Stimulated activated memory B cell treated with anti-CD40 and anti-IgM and Interleukin-4, amounts not matched to agents 10 μg/mL and 1 μg/mL and 100 μg/mL, for 72 hours (primary cell): ENCODE data around the gene CYP19A1.
"Not testable (repeated sequence)": the region's sequence is repeated elsewhere in the genome, so short reads cannot be mapped to it uniquely, and the experiment has no call there.

Experiments used
- ATAC-seq: fragments of 150-1000 bp; cut with Tn5 transposase; 2 replicates; pipeline ENCODE4 v1.10.0; 2021
- H3K27ac Mint-ChIP-seq: one replicate; pipeline ENCODE4 v1.8.0; 2022; ENCODE audit warnings: mild to moderate bottlenecking, mixed read lengths
- H3K27me3 Mint-ChIP-seq: one replicate; pipeline ENCODE4 v1.8.0; 2022; ENCODE audit warnings: mixed read lengths
- H3K36me3 Mint-ChIP-seq: one replicate; pipeline ENCODE4 v1.8.0; 2022; ENCODE audit warnings: mixed read lengths
- H3K4me1 Mint-ChIP-seq: one replicate; pipeline ENCODE4 v1.8.0; 2022; ENCODE audit warnings: mixed read lengths
- H3K4me3 Mint-ChIP-seq: one replicate; pipeline ENCODE4 v1.8.0; 2022; ENCODE audit warnings: mild to moderate bottlenecking, moderate library complexity, mixed read lengths
- H3K9me3 Mint-ChIP-seq: one replicate; pipeline ENCODE4 v1.8.0; 2022; ENCODE audit warnings: mixed read lengths

Gene CYP19A1

DNA sequence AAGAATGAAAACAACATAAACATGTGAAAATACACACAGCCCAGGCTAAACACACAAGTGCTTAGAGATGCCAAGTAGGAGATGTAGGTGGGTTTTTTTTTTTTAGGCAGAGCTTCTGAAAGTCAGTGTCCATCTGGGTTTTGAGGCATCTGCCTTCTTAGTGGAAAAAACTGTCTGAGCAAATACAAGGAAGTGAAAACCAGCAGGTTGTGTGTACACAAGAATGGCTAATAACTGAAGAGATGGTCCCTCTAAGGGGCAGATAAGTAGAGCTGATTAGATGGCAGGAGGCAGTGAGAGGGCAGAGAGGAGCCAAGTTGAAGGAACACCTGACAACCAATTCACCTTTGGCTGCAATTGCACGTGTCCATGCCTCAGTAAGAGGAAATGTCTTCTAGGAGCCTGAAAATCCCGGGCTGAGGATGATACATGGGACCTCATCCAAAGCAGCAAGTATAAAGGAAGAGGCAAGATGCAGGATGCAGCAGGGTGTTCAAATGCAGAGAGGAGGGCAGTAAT lies 34.9 kb downstream of the CYP19A1 start:
- no peak overlapping the region for H3K27ac Mint-ChIP-seq
- no peaks in the 10 kb centered on the region for H3K9me3 Mint-ChIP-seq
- ATAC-seq, result peak; percentile 68
- peaks cover 11% of the 10 kb centered on the region for H3K4me1 Mint-ChIP-seq
- no peaks in the 10 kb centered on the region for H3K27me3 Mint-ChIP-seq
- H3K4me3 Mint-ChIP-seq, result no peak overlapping the region
- no peaks in the 10 kb centered on the region for H3K36me3 Mint-ChIP-seq

DNA sequence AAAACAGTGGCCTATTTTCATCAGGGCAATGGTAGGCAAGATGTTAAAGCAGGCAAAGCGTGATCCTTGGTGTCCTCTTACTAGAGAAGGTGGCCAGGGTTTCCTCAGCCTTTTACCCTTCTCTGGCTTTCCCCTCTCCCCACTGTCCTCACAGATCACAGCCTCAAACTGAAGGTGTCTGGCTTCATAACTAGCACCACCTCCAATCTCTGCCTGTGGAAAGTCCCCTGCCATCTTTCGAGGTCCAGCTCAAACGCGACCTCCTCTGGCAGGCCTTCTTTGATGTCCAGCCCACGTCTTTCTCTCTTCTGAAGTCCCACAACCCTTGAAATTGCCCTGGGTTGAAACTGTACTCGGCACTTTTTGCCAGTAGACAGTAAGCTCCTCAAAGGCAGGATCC lies 35.9 kb downstream of the CYP19A1 start:
- Mint-ChIP-seq H3K27me3 (no peaks in the 10 kb centered on the region), H3K36me3 (no peaks in the 10 kb centered on the region), H3K27ac (no peak overlapping the region), H3K4me3 (no peak overlapping the region), H3K4me1 (peaks cover 11% of the 10 kb centered on the region), H3K9me3 (no peaks in the 10 kb centered on the region)
- ATAC-seq, result no peak

DNA sequence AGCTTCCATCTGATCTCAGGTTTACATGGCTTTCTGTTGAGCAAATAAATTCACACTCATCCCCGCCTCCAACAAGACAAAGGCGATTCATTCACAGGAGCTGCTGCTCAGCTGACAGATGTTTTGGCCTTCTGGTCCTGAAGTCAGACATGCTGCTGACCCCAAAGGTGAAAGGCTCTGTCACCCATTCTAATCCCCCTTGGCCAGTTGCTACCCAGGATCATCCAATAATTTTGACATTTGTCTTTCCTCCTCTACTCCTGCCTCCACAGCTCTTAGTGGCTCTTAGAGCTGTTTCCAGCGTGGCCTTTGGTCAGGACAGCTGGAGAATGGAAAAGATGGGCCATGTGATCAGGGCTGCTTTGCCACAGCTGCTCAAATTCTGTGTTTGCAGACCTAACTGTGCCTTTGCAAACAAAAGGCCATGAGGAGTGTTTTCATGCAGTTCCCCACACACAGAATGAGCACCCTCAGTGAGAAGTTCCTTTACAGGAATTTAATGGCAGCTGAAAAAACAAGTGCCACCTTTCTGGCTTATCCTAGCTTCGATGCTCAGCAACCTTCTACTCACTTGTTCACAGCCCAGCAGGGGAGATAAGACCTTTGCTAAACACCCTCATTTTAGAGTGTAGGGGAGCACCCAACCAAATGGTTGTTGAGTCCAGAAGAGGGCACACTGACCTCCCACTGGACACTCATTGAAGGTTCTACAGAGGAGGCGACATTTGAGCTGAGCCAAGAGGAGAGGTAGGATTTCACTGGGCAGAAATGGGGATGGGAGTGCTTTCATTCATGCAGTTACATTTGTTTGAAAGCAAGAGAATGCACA lies 39.0 kb downstream of the CYP19A1 start:
- no peak for ATAC-seq
- no peak overlapping the region for H3K27ac Mint-ChIP-seq
- peaks cover 11% of the 10 kb centered on the region for H3K4me1 Mint-ChIP-seq
- no peak overlapping the region for H3K4me3 Mint-ChIP-seq
- H3K27me3 Mint-ChIP-seq, result peaks cover 11% of the 10 kb centered on the region
- H3K36me3 Mint-ChIP-seq, result no peaks in the 10 kb centered on the region
- H3K9me3 Mint-ChIP-seq, result no peaks in the 10 kb centered on the region

DNA sequence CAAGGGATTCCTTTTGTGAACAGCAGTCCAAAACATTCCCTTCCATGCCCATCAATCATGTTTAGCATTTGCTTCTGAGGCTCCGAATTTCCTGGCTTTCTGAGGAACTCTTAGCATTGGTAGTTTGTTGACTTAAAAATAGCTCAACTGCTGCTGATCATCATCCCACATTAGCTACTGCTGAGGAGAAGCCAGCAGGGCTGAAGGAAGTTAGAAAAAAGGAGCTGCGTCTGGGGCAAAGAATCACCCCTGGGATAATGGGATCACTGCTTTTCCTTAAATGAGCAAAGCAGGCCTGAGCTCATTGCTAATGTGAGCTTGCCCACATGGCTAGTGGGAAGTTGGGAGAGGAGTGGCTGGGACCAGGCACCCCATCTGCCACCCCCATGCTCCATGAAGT lies 39.8 kb downstream of the CYP19A1 start:
- no peak for ATAC-seq
- H3K27ac Mint-ChIP-seq, result no peak overlapping the region
- no peak overlapping the region for H3K4me3 Mint-ChIP-seq
- H3K36me3 Mint-ChIP-seq, result no peaks in the 10 kb centered on the region
- H3K9me3 Mint-ChIP-seq, result peaks cover under 1% of the 10 kb centered on the region
- peaks cover 7% of the 10 kb centered on the region for H3K4me1 Mint-ChIP-seq
- H3K27me3 Mint-ChIP-seq, result peaks cover 11% of the 10 kb centered on the region

DNA sequence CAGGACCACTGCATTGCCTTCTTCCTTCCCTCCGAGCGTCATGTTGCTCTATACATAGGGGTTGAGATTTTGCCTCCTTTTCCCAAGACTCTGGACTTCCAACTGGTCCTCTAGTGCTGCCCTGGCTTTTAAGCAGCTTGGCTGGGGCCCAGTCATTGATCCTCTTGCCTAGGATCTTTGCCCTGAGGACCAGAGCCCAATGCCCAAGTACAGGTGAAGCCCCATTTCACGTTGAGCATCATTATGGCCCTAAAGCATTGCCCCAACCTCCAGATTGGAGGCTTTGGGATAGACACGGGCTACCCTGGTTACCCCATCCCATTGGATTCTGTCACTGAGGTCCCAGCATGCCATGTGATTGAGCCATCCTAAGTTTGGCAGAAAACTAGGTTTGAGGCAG lies 47.7 kb downstream of the CYP19A1 start:
- H3K36me3 Mint-ChIP-seq, result no peaks in the 10 kb centered on the region

DNA sequence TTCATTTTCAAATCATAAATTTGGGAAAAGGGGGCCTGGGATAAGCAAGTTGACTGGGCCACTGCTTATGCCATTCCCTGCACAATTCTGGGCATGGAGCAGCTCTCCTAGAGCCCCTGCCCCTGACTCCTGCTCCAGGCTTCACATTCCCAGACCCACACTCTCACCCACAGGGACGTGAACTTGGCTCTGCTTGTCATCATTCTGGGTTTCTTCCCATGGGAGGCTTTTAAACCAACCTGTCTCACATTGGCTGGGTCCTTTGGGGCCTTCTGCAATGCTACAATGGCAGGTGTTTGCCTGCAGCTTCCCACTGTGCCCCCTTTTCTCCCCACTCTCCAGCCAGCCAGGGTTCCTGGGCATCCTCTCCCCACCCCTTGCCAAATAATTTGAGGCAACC lies 49.1 kb downstream of the CYP19A1 start:
- Mint-ChIP-seq H3K9me3 (peaks cover 3% of the 10 kb centered on the region), H3K4me3 (no peak overlapping the region), H3K4me1 (no peaks in the 10 kb centered on the region), H3K27me3 (peaks cover 21% of the 10 kb centered on the region), H3K27ac (no peak overlapping the region), H3K36me3 (no peaks in the 10 kb centered on the region)
- no peak for ATAC-seq

More for the DNA sequence above, 47.7 kb downstream of the CYP19A1 start:
- Mint-ChIP-seq H3K4me3 (no peak overlapping the region), H3K27me3 (peaks cover 27% of the 10 kb centered on the region), H3K9me3 (peaks cover 3% of the 10 kb centered on the region), H3K27ac (no peak overlapping the region), H3K4me1 (no peaks in the 10 kb centered on the region)
- no peak for ATAC-seq

DNA sequence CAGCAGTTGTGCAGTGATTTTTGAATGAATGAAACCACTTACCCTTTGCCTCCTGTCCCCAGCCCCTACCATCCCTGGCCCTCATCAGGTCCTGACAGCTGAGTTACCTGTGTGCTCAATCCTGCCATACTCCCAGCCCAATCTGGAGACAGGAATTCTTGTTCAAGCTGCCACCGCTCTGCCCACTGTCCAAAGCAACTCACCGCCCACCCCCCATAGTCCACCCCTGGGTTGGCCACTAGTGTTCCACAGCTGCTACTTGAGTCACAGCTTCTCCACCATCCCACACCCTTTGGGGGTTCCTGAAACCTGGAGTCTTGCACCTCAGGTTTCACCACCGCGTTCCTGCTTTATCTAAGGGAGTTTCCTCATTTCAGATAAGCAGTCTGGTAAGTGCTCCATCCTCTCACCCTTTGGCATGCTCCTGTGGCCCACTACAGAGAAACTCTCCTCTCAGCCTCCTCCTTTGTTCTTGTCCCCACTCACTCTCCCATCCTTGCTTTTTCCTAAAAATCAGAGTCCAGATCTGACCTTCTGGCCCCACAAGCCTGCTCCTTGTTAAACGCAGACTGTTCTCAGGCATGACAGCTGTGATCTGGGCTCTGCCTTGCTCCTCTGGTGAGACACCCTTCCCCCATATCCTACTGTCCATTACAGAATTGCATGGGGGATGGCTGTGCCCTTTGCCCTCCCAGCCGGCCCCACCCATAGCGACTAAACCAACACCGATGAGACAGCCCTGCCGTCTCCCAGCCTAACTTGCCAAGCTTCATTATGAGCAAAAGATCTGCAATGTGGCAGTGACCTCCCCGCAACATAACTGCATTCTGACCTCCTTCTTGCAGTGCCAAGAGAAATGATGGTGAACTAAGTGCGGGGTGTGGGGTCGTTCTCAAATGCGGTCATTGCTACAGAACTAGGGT lies 50.0 kb downstream of the CYP19A1 start:
- Mint-ChIP-seq H3K27ac (no peak overlapping the region), H3K4me1 (no peaks in the 10 kb centered on the region), H3K4me3 (no peak overlapping the region), H3K36me3 (no peaks in the 10 kb centered on the region), H3K9me3 (peaks cover under 1% of the 10 kb centered on the region), H3K27me3 (peaks cover 21% of the 10 kb centered on the region)
- ATAC-seq, result no peak

DNA sequence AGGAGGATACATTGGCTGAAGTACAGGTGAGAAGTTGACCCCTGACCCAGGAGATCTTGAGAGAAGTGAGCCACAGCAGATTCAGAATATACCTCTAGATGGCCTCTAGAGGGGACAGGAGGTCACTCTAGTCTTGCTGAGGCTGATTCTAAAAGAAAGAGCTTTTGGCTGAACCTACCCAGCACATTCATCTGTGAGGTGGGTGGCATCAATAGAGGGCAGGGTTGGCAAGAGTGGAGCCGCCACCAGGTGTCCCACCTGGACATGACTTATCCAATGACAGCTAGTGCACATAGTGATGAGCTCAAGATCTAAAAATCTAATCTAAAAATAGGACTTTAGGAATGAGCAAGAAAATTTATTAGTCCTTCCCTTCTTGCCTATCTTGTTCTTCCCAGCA lies 51.6 kb downstream of the CYP19A1 start:
- peak; percentile 34 for ATAC-seq
- Mint-ChIP-seq H3K27ac (no peak overlapping the region), H3K36me3 (no peaks in the 10 kb centered on the region), H3K9me3 (no peaks in the 10 kb centered on the region), H3K4me1 (peaks cover 11% of the 10 kb centered on the region), H3K27me3 (peaks cover 21% of the 10 kb centered on the region), H3K4me3 (no peak overlapping the region)

DNA sequence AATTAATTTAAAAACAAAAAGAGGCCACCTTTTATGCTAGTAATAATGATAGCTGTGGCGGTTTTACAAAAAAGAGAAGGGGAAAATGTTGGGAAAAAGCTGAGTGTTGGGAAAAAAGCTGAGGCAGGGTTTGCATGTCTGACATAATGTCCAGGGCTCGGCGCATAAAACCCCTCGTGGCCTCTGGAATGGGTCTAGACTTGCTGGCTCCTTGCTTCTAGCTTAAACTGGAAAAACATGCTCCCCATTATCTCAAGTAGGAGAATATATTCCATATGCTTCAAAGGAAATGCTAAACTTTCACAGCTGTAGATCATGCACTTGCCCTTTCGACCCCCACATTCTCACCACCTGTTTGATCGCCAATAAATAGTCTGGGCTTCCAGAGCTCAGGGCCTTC lies 53.0 kb downstream of the CYP19A1 start:
- no peaks in the 10 kb centered on the region for H3K36me3 Mint-ChIP-seq
- H3K9me3 Mint-ChIP-seq, result no peaks in the 10 kb centered on the region
- peaks cover 10% of the 10 kb centered on the region for H3K27me3 Mint-ChIP-seq
- H3K4me3 Mint-ChIP-seq, result no peak overlapping the region
- H3K27ac Mint-ChIP-seq, result no peak overlapping the region
- peaks cover 11% of the 10 kb centered on the region for H3K4me1 Mint-ChIP-seq
- no peak for ATAC-seq

DNA sequence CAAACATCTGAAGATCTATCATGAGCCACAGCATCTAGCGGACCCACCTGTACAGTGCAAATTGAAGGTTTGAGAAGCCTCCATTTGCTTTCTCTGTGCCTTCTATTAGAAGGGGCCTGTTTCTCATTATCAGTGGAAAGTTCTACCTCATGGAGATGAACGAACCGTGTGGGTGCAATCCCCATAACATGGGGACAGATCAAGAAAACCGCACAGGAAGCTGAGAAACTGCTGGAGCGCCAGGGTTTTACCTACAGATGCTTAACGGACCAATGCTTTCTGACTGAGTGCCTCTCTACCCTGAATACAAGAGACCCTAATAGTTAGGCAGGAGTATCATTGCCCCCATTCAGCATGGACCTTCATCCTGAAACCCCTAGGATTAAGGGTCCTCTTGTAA lies 53.5 kb downstream of the CYP19A1 start:
- no peak for ATAC-seq
- H3K9me3 Mint-ChIP-seq, result no peaks in the 10 kb centered on the region
- peaks cover 9% of the 10 kb centered on the region for H3K27me3 Mint-ChIP-seq
- no peak overlapping the region for H3K4me3 Mint-ChIP-seq
- H3K27ac Mint-ChIP-seq, result no peak overlapping the region
- no peaks in the 10 kb centered on the region for H3K36me3 Mint-ChIP-seq
- peaks cover 11% of the 10 kb centered on the region for H3K4me1 Mint-ChIP-seq

DNA sequence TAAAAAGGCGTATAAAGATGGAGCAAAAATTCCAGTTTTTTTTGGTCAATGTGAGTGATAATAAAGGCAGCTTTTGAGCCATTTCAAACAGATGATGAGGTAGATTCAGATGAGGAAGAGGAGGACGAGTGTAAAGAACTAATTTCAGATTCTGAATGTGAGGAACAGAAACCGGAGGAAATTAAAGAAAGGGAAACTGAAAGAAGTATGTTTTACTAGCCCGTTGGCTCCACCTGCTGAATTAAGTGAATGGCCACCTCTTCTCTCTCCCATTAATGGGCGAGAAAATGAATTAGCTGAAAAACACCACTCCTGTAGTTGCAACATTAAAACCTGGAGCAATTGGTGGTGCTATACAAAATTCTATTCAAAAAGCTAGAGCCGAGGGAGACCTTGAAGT lies 55.4 kb downstream of the CYP19A1 start:
- peaks cover 12% of the 10 kb centered on the region for H3K27me3 Mint-ChIP-seq
- peaks cover 11% of the 10 kb centered on the region for H3K4me1 Mint-ChIP-seq
- no peak for ATAC-seq
- H3K9me3 Mint-ChIP-seq, result no peaks in the 10 kb centered on the region
- H3K4me3 Mint-ChIP-seq, result peak overlapping the region; percentile 52
- H3K36me3 Mint-ChIP-seq, result no peaks in the 10 kb centered on the region
- H3K27ac Mint-ChIP-seq, result peak overlapping the region; percentile 18

DNA sequence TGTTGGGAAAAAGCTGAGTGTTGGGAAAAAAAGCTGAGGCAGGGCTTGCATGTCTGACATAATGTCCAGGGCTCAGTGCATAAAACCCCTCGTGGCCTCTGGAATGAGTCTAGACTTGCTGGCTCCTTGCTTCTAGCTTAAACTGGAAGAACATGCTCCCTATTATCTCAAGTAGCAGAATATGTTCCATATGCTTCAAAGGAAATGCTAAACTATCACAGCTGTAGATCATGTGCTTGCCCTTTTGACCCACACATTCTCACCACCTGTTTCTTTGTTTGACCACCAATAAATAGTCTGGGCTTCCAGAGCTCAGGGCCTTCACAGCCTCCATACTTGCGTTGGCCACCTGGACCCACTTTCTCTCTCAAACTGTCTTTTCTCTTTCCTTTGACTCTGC lies 56.2 kb downstream of the CYP19A1 start:
- peak overlapping the region; percentile 18 for H3K27ac Mint-ChIP-seq
- not testable (repeated sequence) for ATAC-seq, H3K36me3 Mint-ChIP-seq, H3K9me3 Mint-ChIP-seq, H3K4me3 Mint-ChIP-seq
- H3K4me1 Mint-ChIP-seq, result peaks cover 11% of the 10 kb centered on the region
- H3K27me3 Mint-ChIP-seq, result peaks cover 11% of the 10 kb centered on the region

DNA sequence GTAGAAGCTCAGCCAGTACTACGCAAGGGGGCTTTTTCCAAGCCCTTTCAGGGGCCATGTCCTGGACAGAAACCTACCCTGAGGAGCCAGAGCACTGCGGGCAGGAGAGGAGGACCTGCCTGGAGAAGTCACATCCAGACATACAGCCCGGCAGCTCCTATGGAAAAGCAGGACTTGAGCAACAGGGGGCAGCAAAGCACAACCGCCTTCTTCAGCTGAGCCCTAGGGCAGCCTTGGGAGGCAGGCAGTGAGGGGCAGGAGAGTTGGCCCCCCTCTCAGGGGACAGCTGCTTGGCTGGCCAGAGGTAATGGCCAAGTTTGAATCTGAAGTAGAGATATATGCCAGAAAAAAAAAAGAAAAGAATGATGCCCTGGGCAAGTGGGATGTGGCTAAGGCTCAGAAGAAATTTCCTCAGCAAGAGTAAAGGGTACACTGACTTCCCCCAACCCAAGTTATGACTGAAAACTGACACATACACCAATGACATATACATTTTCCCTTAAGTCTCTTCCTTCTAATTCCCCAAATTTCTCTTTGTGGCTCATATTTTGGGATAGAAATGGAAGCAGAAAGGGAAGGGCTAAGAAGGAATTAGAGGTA lies 56.9 kb downstream of the CYP19A1 start:
- no peak overlapping the region for H3K27ac Mint-ChIP-seq
- no peak overlapping the region for H3K4me3 Mint-ChIP-seq
- H3K36me3 Mint-ChIP-seq, result no peaks in the 10 kb centered on the region
- peaks cover 11% of the 10 kb centered on the region for H3K27me3 Mint-ChIP-seq
- H3K4me1 Mint-ChIP-seq, result peaks cover 11% of the 10 kb centered on the region
- ATAC-seq, result no peak
- H3K9me3 Mint-ChIP-seq, result no peaks in the 10 kb centered on the region

DNA sequence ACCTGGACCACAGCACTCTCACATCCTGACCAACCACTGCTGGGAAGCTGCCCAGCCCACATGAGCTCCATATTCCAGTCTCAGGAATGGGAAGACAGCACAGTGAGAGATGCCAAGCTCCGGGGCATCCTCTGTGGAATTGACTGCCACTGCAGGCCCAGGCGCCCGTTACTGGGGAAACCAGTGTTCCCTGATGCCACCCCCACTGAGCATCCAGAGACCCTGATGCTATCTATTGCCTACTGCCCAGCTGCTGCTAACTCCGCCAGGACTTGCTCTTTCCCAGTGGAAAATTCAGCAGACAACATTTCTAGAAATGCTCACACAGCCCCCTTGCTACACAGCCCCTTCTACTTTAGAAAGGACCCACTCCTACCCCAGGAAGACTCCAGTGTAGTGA lies 57.6 kb downstream of the CYP19A1 start:
- Mint-ChIP-seq H3K27me3 (peaks cover 11% of the 10 kb centered on the region), H3K4me3 (no peak overlapping the region), H3K9me3 (no peaks in the 10 kb centered on the region), H3K36me3 (no peaks in the 10 kb centered on the region), H3K4me1 (peaks cover 11% of the 10 kb centered on the region), H3K27ac (no peak overlapping the region)
- ATAC-seq, result no peak

DNA sequence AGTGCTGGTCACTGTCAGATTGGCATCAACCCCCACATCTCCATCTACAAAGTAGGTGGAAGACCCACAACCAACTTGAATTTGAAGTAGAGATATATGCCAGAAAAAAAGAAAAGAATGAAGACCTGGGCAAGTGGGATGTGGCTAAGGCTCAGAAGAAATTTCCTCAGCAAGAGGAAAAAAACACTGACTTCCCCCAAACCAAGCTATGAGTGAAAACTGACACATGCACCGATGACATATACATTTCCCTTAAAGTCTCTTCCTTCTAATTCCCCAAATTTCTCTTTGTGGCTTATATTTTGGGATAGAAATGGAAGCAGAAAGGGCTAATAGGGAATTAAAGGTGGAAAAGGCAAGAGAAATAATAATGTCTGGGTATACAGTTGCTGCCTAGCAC lies 59.0 kb downstream of the CYP19A1 start:
- H3K36me3 Mint-ChIP-seq, result no peaks in the 10 kb centered on the region
- no peak for ATAC-seq

More for the DNA sequence above, 59.0 kb downstream of the CYP19A1 start:
- Mint-ChIP-seq H3K4me1 (peaks cover 11% of the 10 kb centered on the region), H3K4me3 (no peak overlapping the region), H3K27ac (no peak overlapping the region), H3K9me3 (no peaks in the 10 kb centered on the region), H3K27me3 (peaks cover 11% of the 10 kb centered on the region)
